Esophagus (tissue), 2 donors: ENCODE results near the gene SLC25A25. TPM values are rescaled to one million over a fixed set of nuclear protein-coding genes. Genes with fewer than 3 reads are reported as not detected.
A peak's percentile ranks its signal among the peaks of the same experiment; 100 is the strongest.

Source experiments
- H3K27ac ChIP-seq, 2 donors: one replicate each; pipeline ENCODE4 v1.5.1; 2013; ENCODE audit warnings: low read depth in 2 of 2, mild to moderate bottlenecking in 2 of 2, inconsistent platforms in 1 of 2, low read length in 1 of 2, moderate library complexity in 1 of 2
- H3K27me3 ChIP-seq, 2 donors: one replicate each; pipeline ENCODE4 v1.6.1; 2013; ENCODE audit warnings: low read length in 2 of 2, control low read depth in 1 of 2, mild to moderate bottlenecking in 1 of 2; ENCODE audit not compliant: insufficient read depth in 2 of 2, control insufficient read depth in 1 of 2
- H3K36me3 ChIP-seq, 2 donors: one replicate each; pipeline ENCODE4 v1.6.1; 2013; ENCODE audit warnings: low read length in 1 of 2; ENCODE audit not compliant: control insufficient read depth in 2 of 2, insufficient read depth in 2 of 2
- H3K4me1 ChIP-seq, 2 donors: one replicate each; pipeline ENCODE4 v1.6.1; 2013; ENCODE audit warnings: low read length in 1 of 2; ENCODE audit not compliant: control insufficient read depth in 2 of 2, insufficient read depth in 2 of 2
- H3K4me3 ChIP-seq, 2 donors: one replicate each; pipeline ENCODE4 v1.5.1; 2013; ENCODE audit warnings: low read length in 2 of 2, mild to moderate bottlenecking in 2 of 2, low read depth in 1 of 2, moderate library complexity in 1 of 2
- H3K9me3 ChIP-seq, 2 donors: one replicate each; pipeline ENCODE4 v1.6.1; 2013; ENCODE audit warnings: mild to moderate bottlenecking in 2 of 2, low read depth in 1 of 2, low read length in 1 of 2, moderate library complexity in 1 of 2; ENCODE audit not compliant: control insufficient read depth in 2 of 2, insufficient read depth in 1 of 2
- WGBS, 2 donors: extraction: QIAGEN DNeasy Blood & Tissue Kit; methylation state at CpG; one replicate each; pipeline ENCODE4 v1.1.7; 2013; 5-methylcytosine and 5-hydroxymethylcytosine counted together
- polyA plus RNA-seq, 2 donors: library from polyadenylated mRNA; stranded (reverse); fragments of 200-250 nt; gene quantifications; one replicate each; pipeline ENCODE4 v1.2.3, GENCODE V29; 2013
- donor health status: healthy with polysubstance abuse.
- donor health status: Bipolar disorder and iron deficiency.

SLC25A25 gene
- polyA plus RNA-seq, 2 donors: 9.6 to 10.0 TPM

DNA sequence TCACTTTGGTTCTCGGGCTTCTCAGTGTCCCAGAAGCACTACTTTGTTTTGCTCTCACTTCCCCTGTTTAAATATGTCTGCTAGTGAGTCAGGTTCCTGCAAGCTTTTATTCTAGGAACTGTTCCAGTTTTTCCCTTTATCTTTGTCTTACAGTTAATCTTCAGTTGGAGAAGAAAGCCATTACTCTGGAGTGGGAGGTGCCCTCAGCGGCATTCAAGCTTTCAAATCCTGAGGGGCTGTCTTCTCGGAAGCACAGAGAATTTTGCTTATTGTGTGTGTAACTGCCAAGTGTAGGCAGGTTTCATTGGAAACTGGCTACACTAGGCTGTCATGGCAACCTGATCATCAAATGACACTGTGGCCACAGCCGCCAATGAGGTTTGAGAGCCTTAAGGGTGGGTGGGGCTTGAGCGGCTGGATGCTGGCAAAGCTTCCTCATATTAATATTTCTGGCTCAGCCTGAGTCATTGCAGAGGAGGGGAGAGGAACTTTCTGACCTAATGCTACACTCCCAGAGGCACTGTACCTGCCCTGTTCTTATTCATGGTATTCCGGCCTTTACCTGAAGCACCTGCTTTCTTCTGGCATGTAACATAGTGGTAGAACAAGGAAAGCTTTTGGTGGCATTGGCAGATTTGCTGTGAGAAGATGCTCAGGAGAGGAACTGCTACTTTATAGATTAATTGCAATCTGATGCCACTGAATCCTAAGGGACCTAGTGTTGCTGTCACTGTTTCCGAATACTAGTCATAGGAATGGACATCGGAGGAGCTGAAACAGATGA, 26.3 kb downstream of the SLC25A25 start:
- WGBS, 2 donors: 9 to 20% methylated on average over 8 of the region's 8 CpGs
- Histone ChIP-seq H3K4me3 (peak overlapping the region in 1 of 2 donors; percentile 21), H3K9me3 (no peaks in the 10 kb centered on the region)

DNA sequence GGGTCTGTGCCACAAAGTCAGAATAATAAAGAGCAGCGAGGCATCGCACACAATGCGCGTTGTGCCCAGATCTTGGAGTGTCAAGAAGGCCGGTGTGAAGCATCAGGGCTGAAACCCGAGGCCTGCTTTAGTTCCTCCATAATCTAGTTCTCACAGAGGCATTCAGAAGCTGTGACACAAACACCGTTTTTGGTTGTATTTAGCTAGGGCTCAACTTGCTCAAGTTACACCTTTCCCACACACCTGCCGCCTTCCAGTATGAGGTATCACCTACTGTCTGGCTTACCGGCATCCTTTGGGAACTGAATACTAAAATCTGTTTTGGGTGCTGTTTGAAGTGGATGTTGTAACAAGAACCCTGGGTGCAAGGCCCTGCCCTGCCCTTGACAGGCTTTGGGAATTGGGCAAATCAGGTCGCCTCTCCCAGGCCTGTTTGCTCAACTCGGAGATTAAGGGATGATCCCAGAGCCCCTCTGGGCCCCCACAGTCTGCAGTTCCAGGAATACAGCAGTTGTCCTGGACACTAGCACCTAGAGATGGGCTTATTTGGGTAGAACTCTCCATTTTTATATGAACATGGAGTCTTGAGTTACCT, 27.0 kb downstream of the SLC25A25 start:
- Histone ChIP-seq H3K27me3 (no peaks in the 10 kb centered on the region), H3K27ac (peak overlapping the region; percentile 95 to 97), H3K4me1 (peaks cover 12 to 27% of the 10 kb centered on the region in 2 donors), H3K9me3 (no peaks in the 10 kb centered on the region), H3K36me3 (no peaks in the 10 kb centered on the region), H3K4me3 (no peak overlapping the region)
- 53 to 69% methylated on average over 11 of the region's 11 CpGs for WGBS, 2 donors

More for the DNA sequence above, 26.3 kb downstream of the SLC25A25 start:
- Histone ChIP-seq H3K27me3 (no peaks in the 10 kb centered on the region), H3K27ac (peak overlapping the region; percentile 95 to 97), H3K4me1 (peaks cover 12 to 21% of the 10 kb centered on the region in 2 donors), H3K36me3 (no peaks in the 10 kb centered on the region)

DNA sequence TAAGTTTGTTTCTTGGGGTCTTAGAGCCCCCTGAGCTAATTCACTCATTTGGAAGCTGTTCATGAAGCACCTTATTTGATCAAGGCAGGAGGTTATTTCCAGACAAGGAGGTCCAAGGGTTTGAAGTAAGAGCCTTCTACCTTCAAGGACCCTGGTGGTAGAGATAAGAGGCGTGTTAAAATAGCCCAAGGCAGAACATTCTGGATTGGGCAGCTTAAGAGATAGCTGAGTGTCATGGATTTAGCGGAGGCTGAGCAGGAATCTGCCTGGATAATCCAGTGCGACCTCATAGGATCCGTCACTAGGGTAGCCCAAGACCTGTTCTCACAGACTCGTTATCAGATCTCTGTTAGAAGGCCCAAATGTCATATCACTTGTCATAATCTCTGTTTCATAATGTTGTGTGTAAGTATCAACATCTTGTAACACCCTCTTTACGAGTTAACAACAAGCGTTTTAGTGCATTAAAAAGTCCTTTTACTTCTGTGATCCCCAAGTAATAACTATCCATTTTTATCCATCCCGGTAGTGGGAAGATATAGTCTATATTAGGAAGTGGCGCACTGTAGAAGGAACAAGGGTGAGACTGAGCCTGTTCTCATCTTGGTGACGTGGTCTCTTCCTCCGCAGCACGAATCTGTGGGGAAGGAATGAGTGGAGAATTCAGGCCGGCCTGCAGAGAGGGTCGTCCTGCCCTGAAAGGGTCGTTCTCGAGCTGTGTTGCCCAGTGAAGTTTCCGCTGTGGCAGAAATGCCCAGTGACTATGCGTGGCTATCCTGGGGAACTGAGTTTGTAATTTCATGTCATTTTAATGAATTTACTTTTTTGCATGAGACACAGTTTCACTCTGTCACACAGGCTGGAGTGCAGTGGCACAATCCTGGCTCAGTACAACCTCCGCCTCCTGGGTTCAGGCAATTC, 28.8 kb downstream of the SLC25A25 start:
- Histone ChIP-seq H3K36me3 (peaks cover 4 to 13% of the 10 kb centered on the region in 2 donors), H3K4me1 (peaks cover 15 to 33% of the 10 kb centered on the region in 2 donors), H3K27me3 (no peaks in the 10 kb centered on the region), H3K4me3 (no peak overlapping the region), H3K9me3 (no peaks in the 10 kb centered on the region), H3K27ac (peak overlapping the region; percentile 89 to 99)
- WGBS, 2 donors: 81 to 85% methylated on average over 19 of the region's 19 CpGs

DNA sequence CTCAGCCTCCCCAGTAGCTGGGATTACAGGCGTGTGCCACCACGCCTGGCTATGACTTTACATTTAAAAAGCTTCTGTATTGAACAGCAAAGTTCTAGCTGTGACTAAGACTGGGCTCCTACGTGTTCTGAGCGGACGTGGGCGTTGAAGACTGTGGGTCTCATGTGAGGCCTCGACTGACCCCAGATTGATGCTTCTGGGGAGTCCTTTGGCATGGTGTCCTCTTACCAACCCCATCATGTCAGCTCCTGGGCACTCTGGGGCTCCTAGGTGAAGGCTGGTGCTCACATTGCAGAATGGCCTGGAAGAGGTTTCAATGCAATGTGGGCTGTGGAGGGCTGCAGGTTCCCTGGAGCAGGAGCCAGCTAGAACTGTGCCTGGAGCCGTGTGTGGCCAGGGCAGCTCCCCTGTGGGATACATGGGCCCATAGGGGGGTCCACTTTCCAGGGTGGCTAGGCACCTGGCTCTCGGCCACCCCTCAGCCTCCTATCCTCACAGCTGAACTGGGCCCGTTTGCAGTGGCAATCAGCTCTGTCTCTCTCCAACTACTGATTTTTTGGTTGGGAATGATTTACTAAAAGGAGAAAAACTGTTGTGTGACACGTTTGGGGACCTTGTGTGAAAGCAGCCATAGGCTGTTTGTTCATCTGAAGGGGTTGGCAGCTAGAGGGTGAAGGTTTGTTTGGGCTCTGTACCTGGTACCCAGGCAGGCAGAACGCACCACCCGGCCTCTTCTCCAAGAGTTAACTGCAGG, 29.7 kb downstream of the SLC25A25 start:
- H3K27me3 ChIP-seq: no peaks in the 10 kb centered on the region
- peak overlapping the region; percentile 89 to 99 for H3K27ac ChIP-seq
- peaks cover 15 to 30% of the 10 kb centered on the region in 2 donors for H3K4me1 ChIP-seq
- no peak overlapping the region for H3K4me3 ChIP-seq
- no peaks in the 10 kb centered on the region for H3K9me3 ChIP-seq
- H3K36me3 ChIP-seq: peaks cover 9 to 21% of the 10 kb centered on the region in 2 donors
- 55% methylated on average over 13 of the region's 13 CpGs for WGBS, 2 donors

DNA sequence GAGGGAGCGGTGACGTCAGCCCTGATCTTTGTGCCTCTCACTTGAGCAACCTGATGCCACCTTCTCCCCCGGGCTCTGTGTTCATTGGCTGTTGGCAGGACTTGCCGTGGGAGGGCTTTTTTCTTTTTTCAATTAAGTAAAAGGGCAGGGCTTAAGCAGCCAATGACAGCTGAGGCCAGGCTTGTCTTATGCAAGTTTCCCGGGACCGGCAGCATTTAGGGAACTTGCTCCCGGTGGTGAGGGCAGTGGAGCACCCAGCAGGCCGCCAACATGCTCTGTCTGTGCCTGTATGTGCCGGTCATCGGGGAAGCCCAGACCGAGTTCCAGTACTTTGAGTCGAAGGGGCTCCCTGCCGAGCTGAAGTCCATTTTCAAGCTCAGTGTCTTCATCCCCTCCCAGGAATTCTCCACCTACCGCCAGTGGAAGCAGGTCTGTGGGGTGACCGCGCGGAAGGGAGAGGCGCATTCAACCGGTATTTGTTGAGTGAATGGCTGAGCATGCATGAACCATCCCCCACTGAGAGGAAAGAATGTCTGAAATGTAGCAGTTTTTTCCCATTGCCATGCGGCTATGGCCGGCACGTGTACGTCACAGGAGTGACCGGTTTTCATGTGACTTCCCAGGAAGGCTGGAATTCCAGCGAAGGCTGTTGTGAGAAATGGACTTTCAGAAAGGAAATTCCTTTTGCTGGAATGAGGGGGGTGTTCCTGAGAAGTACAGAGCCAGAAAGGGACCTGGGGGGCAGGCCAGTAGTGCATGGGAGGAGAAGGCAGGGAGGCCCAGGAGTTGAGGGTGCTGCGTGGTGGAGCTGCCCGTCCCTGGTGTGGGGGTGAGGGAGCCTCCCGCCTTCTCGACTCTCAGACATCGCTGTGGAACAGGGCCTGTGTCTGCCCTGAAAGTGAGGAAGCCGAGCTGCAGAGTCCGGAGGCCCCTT, 30.5 kb downstream of the SLC25A25 start:
- peak overlapping the region; percentile 54 to 61 for H3K4me3 ChIP-seq
- peak overlapping the region; percentile 89 to 99 for H3K27ac ChIP-seq
- H3K9me3 ChIP-seq: no peaks in the 10 kb centered on the region
- WGBS, 2 donors: 13 to 17% methylated on average over 32 of the region's 32 CpGs
- peaks cover 18 to 29% of the 10 kb centered on the region in 2 donors for H3K36me3 ChIP-seq
- no peaks in the 10 kb centered on the region for H3K27me3 ChIP-seq
- H3K4me1 ChIP-seq: peaks cover 15 to 26% of the 10 kb centered on the region in 2 donors

DNA sequence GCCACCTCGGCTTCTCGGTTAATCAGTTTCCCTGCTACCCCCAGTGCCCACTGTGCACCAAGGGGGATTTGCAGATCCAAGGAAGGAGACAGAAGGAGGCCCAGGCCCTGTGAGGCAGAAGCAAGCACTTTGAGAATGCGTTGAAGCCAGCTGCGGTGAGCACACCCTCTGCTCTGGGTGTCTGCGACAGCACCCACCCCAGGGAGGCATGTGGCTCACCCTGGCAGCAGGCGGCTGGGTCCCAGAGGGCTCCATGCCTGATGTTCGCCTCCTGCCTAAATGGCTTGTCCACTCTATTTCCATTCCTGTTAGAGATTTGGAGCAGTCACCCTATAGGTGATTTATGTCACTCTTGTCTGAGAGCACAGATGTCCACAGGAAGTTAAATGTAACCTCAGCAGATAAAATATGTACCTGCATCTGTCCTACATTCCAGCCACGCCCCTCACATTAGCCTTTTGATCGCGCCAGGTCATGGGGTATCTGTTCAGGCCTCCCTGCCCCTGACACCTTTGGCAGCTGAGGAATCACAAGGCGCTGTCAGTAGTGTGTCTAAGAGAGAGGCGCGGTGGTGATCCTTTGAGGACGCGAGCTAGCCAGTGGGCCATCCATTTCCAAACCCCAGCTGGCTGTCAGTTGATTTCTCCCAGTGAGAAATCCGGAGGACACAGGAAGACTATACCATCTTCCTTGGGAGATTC, 31.3 kb downstream of the SLC25A25 start:
- H3K27ac ChIP-seq: peak overlapping the region; percentile 89 to 99
- H3K36me3 ChIP-seq: peaks cover 25 to 36% of the 10 kb centered on the region in 2 donors
- no peaks in the 10 kb centered on the region for H3K9me3 ChIP-seq
- H3K4me1 ChIP-seq: peaks cover 15 to 30% of the 10 kb centered on the region in 2 donors
- H3K27me3 ChIP-seq: no peaks in the 10 kb centered on the region
- 39 to 41% methylated on average over 16 of the region's 16 CpGs for WGBS, 2 donors
- H3K4me3 ChIP-seq: peak overlapping the region; percentile 54 to 61

DNA sequence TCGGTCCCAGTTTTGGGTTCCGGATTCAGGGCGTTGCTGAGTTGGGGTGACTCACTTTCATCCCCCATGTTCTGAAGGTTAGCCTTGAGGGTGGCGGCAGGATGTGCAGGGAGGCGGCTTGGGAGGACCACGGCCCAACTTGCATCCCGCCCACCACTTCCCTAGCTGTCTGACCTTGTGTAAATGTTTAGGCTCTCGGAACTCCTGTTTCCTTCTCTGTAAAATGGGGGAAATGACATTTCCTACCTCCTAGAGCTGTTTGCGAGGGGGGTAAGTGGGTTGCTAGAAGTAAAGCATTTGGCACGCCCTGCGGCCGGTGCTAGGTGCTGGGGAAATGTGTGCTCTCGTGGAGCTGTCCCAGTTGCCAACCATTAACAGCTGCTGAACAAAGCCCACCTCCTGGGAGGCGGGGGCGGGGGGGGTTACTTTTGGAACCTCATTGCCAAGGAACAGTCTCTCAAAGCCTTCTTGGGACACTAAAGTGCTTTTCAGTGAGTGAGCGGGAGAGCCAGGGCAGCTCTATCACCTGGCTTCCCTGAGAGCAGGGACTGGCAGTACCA, 32.0 kb downstream of the SLC25A25 start:
- 47 to 50% methylated on average over 16 of the region's 16 CpGs for whole genome bisulfite sequencing, 2 donors
- Histone ChIP-seq H3K9me3 (no peaks in the 10 kb centered on the region), H3K4me1 (peaks cover 14 to 27% of the 10 kb centered on the region in 2 donors), H3K4me3 (peak overlapping the region; percentile 54 to 61), H3K36me3 (peaks cover 25 to 36% of the 10 kb centered on the region in 2 donors), H3K27ac (peak overlapping the region; percentile 89 to 99), H3K27me3 (no peaks in the 10 kb centered on the region)
